ENCODE results near the gene GALNT10. TPM values are rescaled to one million over a fixed set of nuclear protein-coding genes. Genes with fewer than 3 reads are reported as not detected.

GALNT10 gene
- total and polyA plus RNA-seq, 9 of the 15 experiments (the other 6 are each of a cell fraction or from before 2014, with no cell fraction given): 4.6 to 37.1 (median 13.3) TPM

DNA sequence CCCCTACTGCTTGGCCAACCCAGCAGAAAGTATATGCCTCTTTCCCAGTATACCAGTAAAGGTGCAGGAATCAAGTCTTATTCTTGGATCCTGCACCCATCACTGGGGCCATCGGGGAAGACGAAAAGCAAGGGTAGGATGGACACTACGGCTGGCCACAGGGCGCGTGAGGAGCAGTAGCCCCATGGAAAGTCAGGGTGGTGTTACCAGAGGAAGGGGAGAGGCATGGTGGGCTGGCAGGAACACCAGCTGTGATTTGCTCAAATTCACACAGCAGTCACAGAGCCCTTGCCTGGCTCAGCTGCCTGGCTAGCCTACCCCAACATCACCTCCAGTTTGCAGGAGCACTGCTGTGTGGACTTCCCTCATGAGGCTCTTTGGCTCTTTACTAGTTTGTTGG, 220.8 kb downstream of the GALNT10 start:
- Histone ChIP-seq H3K27me3 (ENCODE audit: control insufficient read depth in 2 of 2, insufficient read depth in 2 of 2, low read length in 2 of 2) (no peaks in the 10 kb centered on the region), H2AFZ (ENCODE audit: low read depth, low read length) (no peak overlapping the region), H3K9me1 (ENCODE audit: control insufficient read depth, insufficient read depth, low read length) (no peaks in the 10 kb centered on the region), H3K9ac (ENCODE audit: insufficient read depth in 1 of 2, low read depth in 2 of 2, low read length in 2 of 2) (no peak overlapping the region), H3K9me3 (replicated peaks; ENCODE audit: control insufficient read depth, insufficient read depth, low read depth, low read length) (no peaks in the 10 kb centered on the region), H4K20me1 (replicated peaks; ENCODE audit: control insufficient read depth, insufficient read depth, low read length) (no peaks in the 10 kb centered on the region), H3K4me2 (ENCODE audit: insufficient read depth, low read length) (no peak overlapping the region), H3K27ac (ENCODE audit: extremely low read depth, low read depth, low read length) (no peak overlapping the region), H3K4me1 (replicated peaks in 1 of 2; ENCODE audit: control insufficient read depth in 2 of 2, insufficient read depth in 2 of 2, low read length in 2 of 2) (no peaks in the 10 kb centered on the region; a peak in 1 of 5 replicates), H3K79me2 (ENCODE audit: control insufficient read depth, insufficient read depth, low read length) (no peaks in the 10 kb centered on the region), H3K4me3 (no peak overlapping the region), H3K36me3 (ENCODE audit: control insufficient read depth, insufficient read depth, low read length) (peaks cover 26% of the 10 kb centered on the region; the same call in 2 of the 3 replicates)
- intact Hi-C loops (cut with micrococcal nuclease) (no loop called here), in situ Hi-C loops (cut with MboI) (loop anchor here (5.0 kb wide), 1 partner anchor 339 kb away; no protein-coding TSS in a partner anchor)
- no peak for ATAC-seq
- CTCF ChIA-PET (ENCODE audit: low intra/inter-chr PET ratio): no interaction called here
- POLR2A ChIA-PET: interaction anchor here (0.6 to 1.7 kb wide), 2 partner anchors 11 to 49 kb away, joined by 3 read pairs; no protein-coding TSS in a partner anchor
- WGBS (ENCODE audit: insufficient coverage, low coverage, missing lambda C conversion rate): 87% methylated on average over 5 of the region's 5 CpGs
- DNase-seq (ENCODE audit: extremely low read depth in 1 of 4, low spot score in 3 of 4): no peak
- no peak for FAIRE-seq
- no TSS peak for BruUV-seq (replicated peaks)
- no peak for TF ChIP-seq POLR3A (IDR thresholded peaks at IDR 0.05; ENCODE audit: borderline replicate concordance, extremely low read depth, insufficient read depth, insufficient read length)
- no peak for TF ChIP-seq RBM22 (IDR thresholded peaks at IDR 0.05; ENCODE audit: low read depth, low read length, poor library complexity, severe bottlenecking)
- no peak for TF ChIP-seq ZNF398 (CRISPR knock-in tag; IDR thresholded peaks at IDR 0.05)
- no peak for TF ChIP-seq PML (IDR thresholded peaks at IDR 0.05; ENCODE audit: low read length)
- no peak for TF ChIP-seq ZNF121 (CRISPR knock-in tag; conservative IDR thresholded peaks at IDR 0.05)
- TF ChIP-seq ZNF146 (CRISPR knock-in tag; IDR thresholded peaks at IDR 0.05; ENCODE audit: unreplicated experiment): no peak
- TF ChIP-seq SMARCB1 (IDR thresholded peaks at IDR 0.05; ENCODE audit: insufficient read length, low read depth): no peak
- TF ChIP-seq, protein P1, sequence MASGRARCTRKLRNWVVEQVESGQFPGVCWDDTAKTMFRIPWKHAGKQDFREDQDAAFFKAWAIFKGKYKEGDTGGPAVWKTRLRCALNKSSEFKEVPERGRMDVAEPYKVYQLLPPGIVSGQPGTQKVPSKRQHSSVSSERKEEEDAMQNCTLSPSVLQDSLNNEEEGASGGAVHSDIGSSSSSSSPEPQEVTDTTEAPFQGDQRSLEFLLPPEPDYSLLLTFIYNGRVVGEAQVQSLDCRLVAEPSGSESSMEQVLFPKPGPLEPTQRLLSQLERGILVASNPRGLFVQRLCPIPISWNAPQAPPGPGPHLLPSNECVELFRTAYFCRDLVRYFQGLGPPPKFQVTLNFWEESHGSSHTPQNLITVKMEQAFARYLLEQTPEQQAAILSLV (tag; IDR thresholded peaks at IDR 0.05): no peak
- TF ChIP-seq RNF2 (IDR thresholded peaks at IDR 0.05): no peak
- no peak for TF ChIP-seq MCM5 (IDR thresholded peaks at IDR 0.05; ENCODE audit: low read depth)
- TF ChIP-seq NCOA4 (IDR thresholded peaks at IDR 0.05; ENCODE audit: partially characterized antibody): no peak
- no peak for TF ChIP-seq C11orf30 (IDR thresholded peaks at IDR 0.05; ENCODE audit: low read depth)
- TF ChIP-seq, protein P2, sequence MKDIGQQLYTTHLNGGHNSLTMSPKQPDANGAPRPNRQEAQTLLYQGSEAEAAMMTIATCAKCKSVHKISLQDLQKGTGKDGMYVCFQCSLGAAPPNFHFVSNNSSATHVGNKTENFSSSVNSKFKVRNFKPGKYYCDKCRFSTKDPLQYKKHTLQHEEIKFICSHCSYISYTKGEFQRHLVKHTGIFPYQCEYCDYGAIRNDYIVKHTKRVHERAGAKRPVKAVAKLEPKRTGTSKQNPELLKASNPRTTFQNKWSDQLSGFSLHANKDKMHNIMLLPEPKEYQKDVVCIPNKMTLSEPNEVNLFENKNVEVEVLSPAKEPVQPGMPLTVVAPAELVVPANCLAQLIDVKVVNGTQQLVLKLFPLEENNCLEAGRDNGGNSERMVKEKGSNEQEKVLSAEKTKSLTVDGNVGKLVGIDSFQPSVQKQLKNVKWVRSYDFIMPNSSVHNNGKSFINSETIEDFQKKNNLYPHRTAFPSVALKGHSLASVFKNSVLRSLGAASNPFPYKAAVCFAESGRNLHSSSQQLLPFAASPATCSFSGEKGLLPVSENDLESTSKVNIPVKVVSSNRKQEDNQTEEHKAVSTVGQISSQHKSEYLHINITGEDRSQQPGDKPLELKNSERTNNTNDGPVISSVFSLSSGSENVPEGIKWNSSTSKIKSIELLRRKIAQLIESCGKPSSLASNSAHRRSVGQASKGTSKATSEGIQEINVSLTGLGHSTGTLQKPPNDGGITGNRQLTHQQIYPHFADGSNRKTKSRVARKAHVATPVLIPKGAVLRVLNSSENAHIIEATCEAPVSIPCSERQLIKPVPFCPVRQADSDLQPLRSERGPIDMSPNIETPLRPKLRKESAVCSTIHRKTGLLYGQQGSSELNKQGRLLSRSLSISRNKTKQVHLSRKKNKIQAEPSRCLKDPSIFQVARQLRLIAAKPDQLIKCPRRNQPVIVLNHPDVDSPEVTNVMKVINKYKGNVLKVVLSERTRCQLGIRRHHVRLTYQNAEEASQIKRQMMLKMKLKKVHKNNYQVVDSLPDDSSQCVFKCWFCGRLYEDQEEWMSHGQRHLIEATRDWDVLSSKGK (CRISPR knock-in tag; IDR thresholded peaks at IDR 0.05): no peak
- no peak for TF ChIP-seq PRPF4 (IDR thresholded peaks at IDR 0.05; ENCODE audit: insufficient read depth, low read depth, low read length, poor library complexity, severe bottlenecking)
- TF ChIP-seq GATAD2B (IDR thresholded peaks at IDR 0.05; ENCODE audit: borderline replicate concordance): no peak
- TF ChIP-seq MEIS2 (IDR thresholded peaks at IDR 0.05; ENCODE audit: partially characterized antibody): no peak

All from K562 (cell line).